ENCODE measurements around the gene PLEKHG5. TPM values are rescaled to one million over a fixed set of nuclear protein-coding genes. Genes with fewer than 3 reads are reported as not detected.
"Not testable (repeated sequence)": the region's sequence is repeated elsewhere in the genome, so short reads cannot be mapped to it uniquely, and the experiment has no call there.

The PLEKHG5 gene
- total RNA-seq, 1 donor from 2014 or later, result 1.9 TPM

- H3K9me3 Mint-ChIP-seq, result no peaks in the 10 kb centered on the region
- H3K4me1 Mint-ChIP-seq, result peaks cover 20% of the 10 kb centered on the region
- H3K27me3 Mint-ChIP-seq, result peaks cover 40% of the 10 kb centered on the region
- intact Hi-C loops (cut with micrococcal nuclease), result no loop called here
- peak overlapping the region; percentile 43 for H3K4me3 Mint-ChIP-seq
- peak; percentile 81 for DNase-seq
- H3K27ac Mint-ChIP-seq, result no peak overlapping the region
- H3K36me3 Mint-ChIP-seq (ENCODE audit: low read depth), result peaks cover 2% of the 10 kb centered on the region
These were observed 36.4 kb downstream of the PLEKHG5 start for GRCh38 chr1:6454856-6455751.

- intact Hi-C loops (cut with micrococcal nuclease); H3K9me3 Mint-ChIP-seq; H3K36me3 Mint-ChIP-seq (ENCODE audit: low read depth); H3K4me3 Mint-ChIP-seq; H3K27ac Mint-ChIP-seq: not testable (repeated sequence)
- DNase-seq, result peak; percentile 71
- Mint-ChIP-seq H3K27me3 (peaks cover 48% of the 10 kb centered on the region), H3K4me1 (peaks cover 21% of the 10 kb centered on the region)
These were observed 37.3 kb downstream of the PLEKHG5 start for GRCh38 chr1:6453895-6454855.

GRCh38 chr1:6450943-6451373 is 40.5 kb downstream of the PLEKHG5 start:
- H3K36me3 Mint-ChIP-seq (ENCODE audit: low read depth), result peaks cover 2% of the 10 kb centered on the region
- no peak overlapping the region for H3K27ac Mint-ChIP-seq
- H3K9me3 Mint-ChIP-seq, result no peaks in the 10 kb centered on the region
- intact Hi-C loops (cut with micrococcal nuclease), result no loop called here
- H3K4me3 Mint-ChIP-seq, result no peak overlapping the region
- no peak for DNase-seq
- H3K4me1 Mint-ChIP-seq, result peaks cover 18% of the 10 kb centered on the region
- H3K27me3 Mint-ChIP-seq, result peaks cover 49% of the 10 kb centered on the region

GRCh38 chr1:6450486-6450885 is 41.0 kb downstream of the PLEKHG5 start:
- H3K9me3 Mint-ChIP-seq, H3K4me3 Mint-ChIP-seq: not testable (repeated sequence)
- H3K27me3 Mint-ChIP-seq, result peaks cover 49% of the 10 kb centered on the region

GRCh38 chr1:6450005-6450450 is 41.4 kb downstream of the PLEKHG5 start:
- intact Hi-C loops (cut with micrococcal nuclease), result no loop called here
- Mint-ChIP-seq H3K36me3 (ENCODE audit: low read depth) (peaks cover 2% of the 10 kb centered on the region), H3K4me3 (no peak overlapping the region), H3K4me1 (peaks cover 18% of the 10 kb centered on the region), H3K27me3 (peaks cover 50% of the 10 kb centered on the region), H3K9me3 (no peaks in the 10 kb centered on the region), H3K27ac (no peak overlapping the region)
- no peak for DNase-seq

More at GRCh38 chr1:6450486-6450885, 41.0 kb downstream of the PLEKHG5 start:
- H3K27ac Mint-ChIP-seq; intact Hi-C loops (cut with micrococcal nuclease); DNase-seq; H3K36me3 Mint-ChIP-seq (ENCODE audit: low read depth): not testable (repeated sequence)
- H3K4me1 Mint-ChIP-seq, result peaks cover 18% of the 10 kb centered on the region

GRCh38 chr1:6448749-6449631 is 42.5 kb downstream of the PLEKHG5 start:
- peaks cover 2% of the 10 kb centered on the region for H3K36me3 Mint-ChIP-seq (ENCODE audit: low read depth)
- DNase-seq, result peak; percentile 76
- peak overlapping the region; percentile 20 for H3K27ac Mint-ChIP-seq
- peaks cover 18% of the 10 kb centered on the region for H3K4me1 Mint-ChIP-seq
- H3K9me3 Mint-ChIP-seq, result no peaks in the 10 kb centered on the region
- intact Hi-C loops (cut with micrococcal nuclease), result no loop called here
- peak overlapping the region; percentile 64 for H3K4me3 Mint-ChIP-seq
- H3K27me3 Mint-ChIP-seq, result peaks cover 51% of the 10 kb centered on the region

- DNase-seq, result no peak
- no peak overlapping the region for H3K4me3 Mint-ChIP-seq
- no peak overlapping the region for H3K27ac Mint-ChIP-seq
- intact Hi-C loops (cut with micrococcal nuclease), result no loop called here
- peaks cover 13% of the 10 kb centered on the region for H3K4me1 Mint-ChIP-seq
- H3K27me3 Mint-ChIP-seq, result peaks cover 44% of the 10 kb centered on the region
- H3K9me3 Mint-ChIP-seq, result no peaks in the 10 kb centered on the region
- no peaks in the 10 kb centered on the region for H3K36me3 Mint-ChIP-seq (ENCODE audit: low read depth)
These were observed 43.4 kb downstream of the PLEKHG5 start for GRCh38 chr1:6447818-6448748.

GRCh38 chr1:6447016-6447817 is 44.2 kb downstream of the PLEKHG5 start:
- peaks cover 42% of the 10 kb centered on the region for H3K27me3 Mint-ChIP-seq
- peak overlapping the region; percentile 21 for H3K4me3 Mint-ChIP-seq
- no peaks in the 10 kb centered on the region for H3K36me3 Mint-ChIP-seq (ENCODE audit: low read depth)
- intact Hi-C loops (cut with micrococcal nuclease), result no loop called here
- no peak for DNase-seq
- no peak overlapping the region for H3K27ac Mint-ChIP-seq
- peaks cover 13% of the 10 kb centered on the region for H3K4me1 Mint-ChIP-seq
- H3K9me3 Mint-ChIP-seq, result no peaks in the 10 kb centered on the region

GRCh38 chr1:6446665-6447015 is 44.8 kb downstream of the PLEKHG5 start:
- H3K4me3 Mint-ChIP-seq, result peak overlapping the region; percentile 26
- H3K27ac Mint-ChIP-seq, result no peak overlapping the region
- peaks cover 43% of the 10 kb centered on the region for H3K27me3 Mint-ChIP-seq
- DNase-seq, result no peak
- intact Hi-C loops (cut with micrococcal nuclease), result no loop called here
- H3K36me3 Mint-ChIP-seq (ENCODE audit: low read depth), result no peaks in the 10 kb centered on the region
- peaks cover 13% of the 10 kb centered on the region for H3K4me1 Mint-ChIP-seq
- H3K9me3 Mint-ChIP-seq, result no peaks in the 10 kb centered on the region

GRCh38 chr1:6445929-6446328 is 45.5 kb downstream of the PLEKHG5 start:
- intact Hi-C loops (cut with micrococcal nuclease), result not testable (repeated sequence)

GRCh38 chr1:6445062-6445763 is 46.3 kb downstream of the PLEKHG5 start:
- H3K36me3 Mint-ChIP-seq (ENCODE audit: low read depth), result no peaks in the 10 kb centered on the region
- H3K27me3 Mint-ChIP-seq, result peaks cover 40% of the 10 kb centered on the region
- H3K4me1 Mint-ChIP-seq, result peaks cover 14% of the 10 kb centered on the region
- no peaks in the 10 kb centered on the region for H3K9me3 Mint-ChIP-seq
- peak; percentile 84 for DNase-seq
- no peak overlapping the region for H3K4me3 Mint-ChIP-seq
- H3K27ac Mint-ChIP-seq, result no peak overlapping the region
- intact Hi-C loops (cut with micrococcal nuclease), result no loop called here

More at GRCh38 chr1:6445929-6446328, 45.5 kb downstream of the PLEKHG5 start:
- H3K27me3 Mint-ChIP-seq, result peaks cover 46% of the 10 kb centered on the region
- not testable (repeated sequence) for DNase-seq; H3K27ac Mint-ChIP-seq; H3K36me3 Mint-ChIP-seq (ENCODE audit: low read depth); H3K4me3 Mint-ChIP-seq; H3K9me3 Mint-ChIP-seq
- H3K4me1 Mint-ChIP-seq, result peaks cover 15% of the 10 kb centered on the region

All from activated CD4-positive, alpha-beta T cell treated with anti-CD3 and anti-CD28 coated beads, Interleukin-2, amount 10 ng/mL, durations not matched to agents 24 days and 14 days (primary cell).